DMS53 (cell line): ENCODE measurements around the gene IGSF23.

Experiments used
- DNase-seq: peaks from one replicate; lab custom pipeline; 2025; lab: John Stamatoyannopoulos, UW

Gene IGSF23, protein sequence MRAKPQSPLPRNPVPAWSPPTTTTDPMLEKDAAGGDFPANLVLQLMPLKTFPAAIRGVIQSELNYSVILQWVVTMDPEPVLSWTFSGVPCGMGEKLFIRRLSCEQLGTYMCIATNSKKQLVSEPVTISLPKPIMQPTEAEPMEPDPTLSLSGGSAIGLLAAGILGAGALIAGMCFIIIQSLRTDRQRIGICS

GRCh38 chr19:44613295-44614178 is at the start of gene IGSF23:
Gene IGSF23, plus strand, starts transcription at chr19:44613563. Its CDS starts 83 bp downstream, at chr19:44613646.
- no peak for DNase-seq

GRCh38 chr19:44566984-44567383 is 46.4 kb upstream of the IGSF23 start:
- DNase-seq = no peak

DNA sequence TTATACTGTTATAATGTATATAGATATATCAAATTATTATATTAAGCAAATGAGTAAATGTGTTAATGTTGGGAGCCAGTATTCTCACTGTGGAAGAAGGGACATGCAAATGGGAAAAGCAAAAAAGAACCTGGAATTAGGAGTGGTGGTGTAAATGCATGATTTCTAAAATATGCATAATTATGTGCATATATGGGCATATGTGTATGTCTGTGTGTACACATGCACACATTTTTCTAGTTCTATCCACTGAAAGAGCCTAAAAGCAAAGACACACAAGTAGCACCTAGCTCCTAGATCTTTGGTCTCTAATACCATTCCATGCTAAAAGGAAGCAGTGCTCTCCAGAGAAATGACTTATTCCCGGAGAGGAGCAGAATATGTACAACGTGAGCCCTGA is 45.6 kb upstream of the IGSF23 start:
- DNase-seq = no peak

DNA sequence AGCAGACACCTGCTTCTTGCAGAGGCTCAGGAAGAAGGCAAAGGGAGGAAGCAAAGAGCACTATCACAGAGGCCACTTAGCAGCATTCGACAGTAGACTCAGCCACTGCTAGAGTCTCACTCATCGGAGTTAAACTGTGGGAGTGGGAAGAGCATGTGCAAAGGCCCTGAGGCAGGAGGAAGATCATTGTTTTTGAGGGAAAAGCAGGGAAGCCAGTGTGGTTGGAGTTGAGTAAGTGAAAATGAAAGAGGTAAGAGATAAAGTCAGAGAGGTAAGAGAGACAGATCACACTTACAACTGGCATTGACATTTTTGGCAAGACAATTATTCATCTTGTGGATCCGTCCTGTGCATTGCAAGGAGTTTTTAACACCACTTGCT is 42.8 kb upstream of the IGSF23 start:
- no peak for DNase-seq

DNA sequence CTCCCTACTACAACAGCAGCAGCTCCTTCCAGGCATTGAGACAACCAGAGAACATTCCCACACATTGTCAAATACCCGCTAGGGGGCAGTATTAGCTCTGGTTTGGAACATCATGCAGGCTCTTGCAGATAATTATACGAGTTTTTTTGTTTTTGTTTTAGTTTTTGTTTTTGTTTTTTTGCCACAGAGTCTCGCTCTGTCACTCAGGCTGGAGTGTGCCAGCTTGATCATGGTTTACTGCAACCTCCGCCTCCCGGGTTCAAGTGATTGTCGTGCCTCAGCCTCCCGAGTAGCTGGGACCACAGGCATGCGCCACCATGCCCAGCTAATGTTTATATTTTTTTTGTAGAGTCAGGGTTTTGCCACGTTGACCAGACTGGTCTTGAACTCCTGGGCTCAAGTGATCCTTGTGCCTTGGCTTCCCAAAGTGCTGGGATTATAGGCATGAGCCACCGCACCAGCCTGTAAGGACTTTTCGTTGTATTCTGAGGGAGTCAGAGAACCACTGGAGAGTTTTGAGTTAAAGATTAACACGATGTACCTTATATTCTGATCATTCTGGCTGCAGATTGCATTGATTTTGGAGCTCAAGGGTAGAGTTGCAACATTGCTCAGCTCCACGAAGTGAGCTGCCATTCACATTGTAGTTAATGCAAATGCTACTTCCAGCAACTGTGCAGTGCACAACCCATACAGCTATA is 42.2 kb upstream of the IGSF23 start:
- peak; percentile 85 for DNase-seq

DNA sequence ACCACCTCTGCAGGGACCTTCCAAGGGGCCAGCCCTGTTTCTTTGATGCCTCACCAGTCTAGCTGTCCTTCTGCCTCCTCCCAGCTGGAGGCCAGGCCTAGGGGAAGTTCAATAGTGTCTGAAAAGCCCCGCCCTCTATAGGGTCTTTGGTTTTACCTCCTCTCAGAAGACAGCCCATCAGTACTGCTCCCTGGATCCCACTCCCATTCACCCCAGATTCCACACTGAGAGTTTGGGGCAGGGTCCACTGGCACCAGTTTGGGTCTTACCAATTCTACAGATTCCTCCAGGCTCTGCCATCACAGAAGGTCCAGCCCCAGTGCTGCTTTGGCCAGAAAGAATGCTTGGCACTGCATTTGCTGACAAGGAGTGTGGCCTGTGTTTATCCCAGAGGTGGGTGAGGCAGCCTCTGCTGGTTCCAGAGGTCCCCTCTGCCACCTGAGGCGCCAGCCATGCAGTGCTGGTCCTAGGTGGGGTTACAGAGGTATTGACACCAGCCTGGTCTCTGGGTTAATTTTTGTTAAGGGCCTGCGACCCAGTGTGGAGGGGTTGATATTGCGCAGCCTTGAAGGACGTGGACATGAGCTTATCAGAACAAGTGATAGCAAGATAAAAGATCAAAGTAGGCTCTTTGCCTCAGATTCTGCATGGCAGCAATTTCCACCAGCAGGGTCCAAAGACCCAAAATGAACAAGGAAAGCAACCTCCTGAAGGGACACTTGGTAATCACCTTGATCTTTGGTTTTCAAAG is 41.4 kb upstream of the IGSF23 start:
- no peak for DNase-seq

DNA sequence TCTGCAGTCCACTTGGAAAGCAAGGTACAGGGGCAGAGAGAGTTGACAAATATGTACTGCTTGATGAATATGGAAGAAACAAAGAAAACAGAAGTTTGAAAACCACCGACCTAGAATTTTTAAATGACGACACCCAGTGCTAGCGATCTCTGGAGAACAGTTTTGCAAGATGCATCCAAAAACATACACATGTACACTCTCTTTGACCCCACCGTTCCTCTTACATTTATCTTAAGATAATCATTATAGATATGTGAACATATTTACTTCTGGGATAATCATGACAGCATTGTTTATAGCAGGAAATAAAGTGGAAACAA is 40.8 kb upstream of the IGSF23 start:
- no peak for DNase-seq

DNA sequence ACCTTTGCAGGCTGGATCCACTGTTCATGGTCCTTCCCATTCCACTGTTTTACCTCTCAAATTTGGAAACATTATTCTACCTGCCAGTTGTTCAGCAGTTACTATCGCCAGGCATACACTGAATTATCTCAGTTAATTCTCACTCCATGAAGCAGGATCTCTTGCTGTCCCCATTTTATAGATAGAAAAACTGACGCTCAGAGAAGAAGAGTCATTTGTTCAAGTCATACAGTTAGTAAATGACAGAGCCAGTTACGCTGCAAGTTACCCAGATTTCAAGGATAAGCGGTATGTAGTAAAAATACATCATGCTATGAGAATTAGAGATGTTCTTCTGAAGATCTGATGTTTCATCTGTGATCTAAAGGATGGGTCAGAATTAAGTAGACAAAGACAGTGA is 40.2 kb upstream of the IGSF23 start:
- DNase-seq = no peak

- DNase-seq = no peak
Measured at GRCh38 chr19:44573627-44574026, 39.7 kb upstream of the IGSF23 start.

DNA sequence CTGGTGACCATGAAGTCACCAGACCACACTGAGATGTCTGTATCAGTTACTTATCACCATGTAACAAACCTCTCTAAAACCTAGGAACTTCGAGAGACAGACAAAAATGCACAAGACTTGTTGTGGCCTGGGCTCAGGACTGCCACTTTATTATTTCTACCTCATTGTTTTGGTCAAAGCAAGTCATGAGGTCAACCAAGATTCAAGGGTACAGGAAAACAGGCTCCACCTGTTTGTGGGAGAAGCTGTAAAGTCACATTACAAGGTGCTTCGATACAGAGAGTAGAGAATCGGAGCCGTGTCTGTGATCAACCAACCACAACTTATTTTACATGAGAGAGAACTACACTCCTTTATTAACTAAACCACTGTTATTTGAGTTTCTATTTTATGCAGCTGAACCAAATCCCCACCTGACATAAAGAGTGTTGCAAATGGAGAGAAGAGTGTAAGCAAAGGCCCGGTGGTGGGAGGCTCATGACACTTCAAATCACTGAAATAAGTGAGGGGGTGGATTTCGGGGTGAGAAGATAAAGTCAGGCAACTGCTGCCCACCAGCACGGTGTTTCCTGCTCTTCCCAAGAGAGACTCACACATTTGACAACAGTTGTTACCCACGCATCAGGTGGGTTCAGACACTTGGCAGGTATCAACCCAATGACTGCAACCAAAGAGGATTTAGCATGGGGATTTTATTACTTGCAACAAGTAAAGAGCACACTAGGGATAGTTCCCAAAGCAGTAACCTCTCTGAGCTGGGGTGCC is 39.0 kb upstream of the IGSF23 start:
- DNase-seq = no peak

DNA sequence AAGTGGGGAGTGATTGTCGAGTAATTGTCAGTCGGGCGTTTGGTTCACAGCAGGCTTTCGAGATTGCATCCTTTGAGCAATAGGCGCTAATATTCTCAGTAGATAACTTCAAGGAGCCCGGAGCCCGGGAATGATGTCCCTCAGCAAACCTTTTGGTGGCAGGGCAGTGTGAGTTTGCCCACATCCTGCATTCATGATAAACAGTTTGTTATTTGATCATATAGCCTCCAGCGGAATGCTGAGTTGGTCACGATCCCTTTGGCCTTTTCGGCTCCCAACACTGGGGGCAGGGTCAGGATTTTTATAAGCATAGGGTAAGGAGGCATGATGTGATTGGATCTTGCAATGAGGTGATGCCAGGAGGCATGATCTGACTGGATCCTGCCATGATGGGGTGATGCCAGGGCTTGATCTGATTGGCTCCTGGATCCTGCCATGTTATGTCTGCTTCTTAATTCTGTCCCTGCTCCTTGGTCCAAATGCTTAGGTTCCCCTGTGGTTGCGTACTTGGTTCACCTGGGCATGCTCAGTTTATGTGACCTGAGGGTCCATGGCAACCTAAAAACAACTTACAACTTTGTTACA is 38.2 kb upstream of the IGSF23 start:
- DNase-seq = no peak

DNA sequence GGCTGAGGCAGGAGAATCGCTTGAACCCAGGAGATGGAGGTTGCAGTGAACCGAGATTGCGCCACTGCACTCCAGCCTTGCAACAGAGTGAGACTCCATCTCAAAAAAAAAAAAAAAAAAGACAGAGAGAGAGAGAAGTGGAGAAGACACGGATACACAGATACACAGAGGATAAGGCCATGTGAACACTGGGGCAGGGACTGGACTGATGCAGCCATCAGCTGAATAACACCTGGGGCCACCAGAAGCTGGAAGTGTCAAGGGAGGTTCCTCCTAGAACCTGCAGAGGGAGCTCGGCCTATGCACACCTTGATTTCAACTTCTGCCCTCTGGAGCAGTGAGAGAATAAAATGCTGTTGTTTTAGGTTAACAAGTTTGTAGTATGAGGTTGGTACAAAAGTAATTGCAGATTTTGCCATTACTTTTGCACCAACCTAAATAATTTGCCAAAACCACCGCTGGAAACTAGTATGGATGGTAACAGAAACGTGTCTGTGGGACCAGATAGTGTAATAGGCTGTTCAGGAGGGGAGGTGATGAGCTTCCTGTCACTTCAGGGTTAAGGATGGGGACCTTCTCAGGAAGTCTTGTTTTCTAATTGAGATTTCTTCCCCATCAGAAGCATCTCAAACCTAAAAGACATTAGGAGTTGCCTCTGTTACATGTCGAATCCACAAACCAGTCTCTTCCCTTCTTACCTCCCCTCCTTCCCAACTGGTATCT is 36.4 kb upstream of the IGSF23 start:
- peak; percentile 88 for DNase-seq

- no peak for DNase-seq
Measured at GRCh38 chr19:44577566-44577874, 35.8 kb upstream of the IGSF23 start.

GRCh38 chr19:44579663-44580365 is 33.5 kb upstream of the IGSF23 start:
- DNase-seq = no peak

- DNase-seq = no peak
Measured at GRCh38 chr19:44580366-44580895, 32.9 kb upstream of the IGSF23 start.

DNA sequence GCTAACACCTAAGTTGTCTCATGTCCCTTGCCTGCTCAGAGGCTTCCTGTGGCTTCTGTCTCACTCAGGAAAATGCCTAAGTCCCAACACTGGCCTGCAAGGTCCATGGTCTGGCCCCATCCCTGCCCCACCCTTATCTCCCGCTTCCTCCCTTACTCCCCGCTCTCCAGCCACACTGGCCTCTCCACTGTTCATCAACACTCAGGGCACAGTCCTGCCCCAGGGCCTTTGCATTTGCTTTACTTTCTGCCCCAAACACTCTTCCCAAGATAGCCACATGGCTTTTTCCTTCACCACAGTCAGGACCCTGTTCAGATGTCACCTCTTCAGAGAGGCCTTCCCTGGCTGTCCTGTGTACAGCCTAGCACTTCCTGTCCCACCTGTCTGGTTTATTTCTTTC is 32.1 kb upstream of the IGSF23 start:
- DNase-seq = no peak

- peak; percentile 42 for DNase-seq
Measured at GRCh38 chr19:44582581-44583265, 30.6 kb upstream of the IGSF23 start.

DNA sequence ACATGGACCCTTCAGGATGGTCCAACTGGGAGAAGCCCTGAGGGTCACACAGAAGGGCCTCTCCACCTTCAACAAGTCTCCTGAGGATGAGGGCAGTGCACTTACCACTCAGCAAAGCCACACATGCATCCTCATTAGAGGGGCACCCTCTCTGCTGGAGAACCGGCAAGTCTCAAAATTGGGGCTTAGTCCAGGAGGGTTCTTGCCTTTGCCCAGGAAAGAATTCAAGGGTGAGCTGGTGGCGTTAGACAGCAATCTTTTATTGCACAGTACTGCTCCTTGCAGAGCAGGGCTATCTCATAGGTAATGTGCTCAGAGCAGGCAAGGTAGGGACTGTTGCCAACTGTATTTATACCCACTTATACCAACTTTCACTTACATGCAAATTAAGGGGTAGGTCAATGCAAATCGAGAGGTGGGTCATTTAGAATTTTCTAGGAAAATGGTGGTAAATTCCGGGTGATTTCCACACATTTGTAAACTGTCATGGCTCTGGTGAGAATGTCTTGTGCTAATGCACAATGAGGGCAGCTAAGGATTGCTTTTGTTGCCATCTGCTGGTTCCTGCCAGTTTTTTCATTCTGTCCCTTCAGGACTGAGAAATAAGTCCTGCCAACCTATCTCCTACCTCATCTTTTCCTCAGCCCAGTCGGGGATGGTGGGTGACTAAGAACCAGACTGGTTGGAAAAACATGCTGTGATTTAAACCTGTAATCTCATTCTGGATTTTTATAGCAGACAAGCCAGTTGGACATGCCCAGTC is 27.8 kb upstream of the IGSF23 start:
- DNase-seq = peak; percentile 18
